Hematopoietic multipotent progenitor cell treated with erythropoietin and hydrocortisone succinate and interleukin-3 and kit ligand, for 6 days (in vitro differentiated cells): ENCODE measurements around the gene DYNC1H1.
"Not testable (repeated sequence)": the region's sequence is repeated elsewhere in the genome, so short reads cannot be mapped to it uniquely, and the experiment has no call there.

Source experiments
- DNase-seq: peaks from one replicate; pipeline ENCODE4 v3.0.0-alpha.2; 2015

Gene DYNC1H1

DNA sequence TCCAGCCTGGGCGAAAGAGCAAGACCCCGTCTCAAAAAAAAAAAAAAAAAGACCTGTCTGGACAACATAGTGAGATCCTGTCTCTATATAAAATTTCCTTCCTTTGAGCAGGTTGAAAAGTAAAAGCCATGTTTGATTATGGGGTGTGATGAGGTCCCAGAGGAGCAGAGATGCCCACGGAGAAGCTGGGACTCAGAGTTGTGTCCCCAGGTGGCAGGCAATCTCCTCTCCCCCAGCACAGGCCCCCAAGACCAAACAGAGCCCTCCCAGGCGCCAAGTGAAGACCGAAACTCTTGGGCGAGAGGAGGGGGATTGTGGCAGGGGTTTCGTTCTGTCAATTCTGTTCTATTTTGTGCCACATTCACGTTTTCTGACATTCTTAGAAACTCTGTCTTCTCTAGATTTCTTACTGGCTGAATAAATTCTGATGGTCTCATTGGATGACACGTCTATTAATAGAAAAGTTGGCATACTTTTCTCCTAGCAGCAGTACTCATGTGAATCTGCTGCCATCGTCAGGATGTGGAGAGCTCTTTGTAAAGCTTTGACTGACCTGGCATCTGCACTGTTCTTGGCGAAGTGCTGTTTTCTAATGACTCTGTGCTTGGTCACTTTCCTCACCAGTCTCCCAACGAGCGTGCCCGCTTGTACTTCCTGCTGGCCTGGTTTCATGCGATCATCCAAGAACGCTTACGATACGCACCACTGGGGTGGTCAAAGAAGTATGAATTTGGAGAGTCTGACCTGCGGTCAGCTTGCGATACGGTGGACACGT is 79.1 kb downstream of the DYNC1H1 start:
- no peak for DNase-seq

DNA sequence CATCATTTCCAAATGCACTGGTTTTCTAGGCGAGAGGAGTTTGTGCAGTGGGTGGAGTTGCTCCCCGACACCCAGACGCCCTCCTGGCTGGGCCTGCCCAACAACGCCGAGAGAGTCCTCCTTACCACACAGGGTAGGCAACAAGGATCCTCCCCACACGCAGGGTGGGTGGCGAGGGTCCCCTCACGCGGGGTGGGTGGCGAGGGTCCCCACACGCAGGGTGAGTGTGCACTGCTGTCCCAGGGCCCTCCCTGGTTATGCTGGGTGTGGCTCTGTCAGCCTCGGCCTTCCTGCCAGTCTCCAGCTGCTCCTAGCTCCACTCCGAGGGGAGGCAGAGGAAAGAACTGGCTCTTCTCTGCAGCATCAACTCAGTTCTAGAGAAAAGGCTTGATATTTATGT is 80.2 kb downstream of the DYNC1H1 start:
- DNase-seq = no peak

DNA sequence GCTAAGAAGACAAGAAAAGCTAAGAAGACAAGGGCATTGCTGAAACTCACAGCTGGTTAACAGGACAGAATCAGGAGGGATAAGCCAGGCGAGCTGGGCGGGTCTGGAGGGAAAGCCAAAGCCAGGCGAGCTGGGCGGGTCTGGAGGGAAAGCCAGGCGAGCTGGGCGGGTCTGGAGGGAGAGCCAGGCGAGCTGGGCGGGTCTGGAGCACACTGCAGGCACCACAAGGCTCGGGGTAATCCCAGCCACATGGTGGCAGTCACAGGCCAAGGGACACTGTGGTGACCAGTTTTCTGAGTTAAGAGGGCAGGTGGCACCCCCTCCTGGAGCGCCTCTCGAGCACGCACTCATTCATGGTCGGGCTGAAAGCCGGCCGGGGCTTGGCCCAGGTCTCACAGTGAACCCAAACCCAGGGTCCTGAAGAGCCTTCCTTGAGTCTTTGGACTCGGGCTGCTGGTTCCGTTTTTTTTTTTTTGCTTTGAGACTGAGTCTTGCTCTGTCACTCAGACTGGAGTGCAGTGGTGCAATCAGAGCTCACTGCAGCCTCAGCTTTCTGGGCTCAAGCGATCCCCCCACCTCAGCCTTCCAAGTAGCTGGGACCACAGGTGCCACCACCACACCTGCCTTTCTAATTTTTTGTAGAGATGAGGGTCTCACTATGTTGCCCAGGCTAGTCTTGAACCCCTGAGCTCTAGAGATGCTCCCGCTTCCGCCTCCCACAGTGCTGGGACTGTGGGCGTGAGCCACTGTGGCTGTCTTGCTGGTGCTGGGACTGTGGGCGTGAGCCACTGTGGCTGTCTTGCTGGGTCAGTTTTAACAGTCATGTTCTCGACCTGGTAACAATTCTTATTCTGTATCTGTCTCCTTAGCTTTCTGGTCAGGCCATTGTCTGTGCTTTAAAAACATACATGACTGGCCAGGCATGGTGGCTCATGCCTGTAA is 82.2 kb downstream of the DYNC1H1 start:
- peak; percentile 87 for DNase-seq

DNA sequence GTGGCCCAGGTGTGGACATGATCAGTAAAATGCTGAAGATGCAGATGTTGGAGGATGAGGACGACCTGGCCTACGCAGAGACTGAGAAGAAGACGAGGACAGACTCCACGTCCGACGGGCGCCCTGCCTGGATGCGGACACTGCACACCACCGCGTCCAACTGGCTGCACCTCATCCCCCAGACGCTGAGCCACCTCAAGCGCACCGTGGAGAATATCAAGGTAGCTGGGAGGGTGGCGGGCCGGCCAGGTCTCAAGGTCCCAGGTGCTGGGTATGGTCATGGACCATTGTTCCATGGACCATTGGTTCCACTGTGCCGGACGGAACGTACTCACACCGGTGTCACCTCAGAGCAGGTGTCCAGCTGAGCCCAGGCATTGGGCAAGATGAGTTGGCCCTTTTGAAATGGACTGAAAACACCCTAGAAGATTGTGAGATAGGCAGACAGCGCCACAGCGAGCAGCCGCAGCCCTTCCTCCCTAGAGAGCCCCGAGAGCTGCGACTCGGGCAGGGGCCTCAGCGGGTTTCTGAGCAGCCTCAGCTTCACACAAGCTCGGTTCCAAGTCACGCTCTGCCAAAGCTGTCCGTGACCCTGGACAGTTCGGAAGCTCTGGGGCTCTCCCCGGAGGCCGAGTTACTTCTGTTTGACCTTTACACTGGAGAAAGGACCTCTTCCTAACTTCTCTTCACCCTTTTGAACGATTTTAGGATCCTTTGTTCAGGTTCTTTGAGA is 83.6 kb downstream of the DYNC1H1 start:
- no peak for DNase-seq

DNA sequence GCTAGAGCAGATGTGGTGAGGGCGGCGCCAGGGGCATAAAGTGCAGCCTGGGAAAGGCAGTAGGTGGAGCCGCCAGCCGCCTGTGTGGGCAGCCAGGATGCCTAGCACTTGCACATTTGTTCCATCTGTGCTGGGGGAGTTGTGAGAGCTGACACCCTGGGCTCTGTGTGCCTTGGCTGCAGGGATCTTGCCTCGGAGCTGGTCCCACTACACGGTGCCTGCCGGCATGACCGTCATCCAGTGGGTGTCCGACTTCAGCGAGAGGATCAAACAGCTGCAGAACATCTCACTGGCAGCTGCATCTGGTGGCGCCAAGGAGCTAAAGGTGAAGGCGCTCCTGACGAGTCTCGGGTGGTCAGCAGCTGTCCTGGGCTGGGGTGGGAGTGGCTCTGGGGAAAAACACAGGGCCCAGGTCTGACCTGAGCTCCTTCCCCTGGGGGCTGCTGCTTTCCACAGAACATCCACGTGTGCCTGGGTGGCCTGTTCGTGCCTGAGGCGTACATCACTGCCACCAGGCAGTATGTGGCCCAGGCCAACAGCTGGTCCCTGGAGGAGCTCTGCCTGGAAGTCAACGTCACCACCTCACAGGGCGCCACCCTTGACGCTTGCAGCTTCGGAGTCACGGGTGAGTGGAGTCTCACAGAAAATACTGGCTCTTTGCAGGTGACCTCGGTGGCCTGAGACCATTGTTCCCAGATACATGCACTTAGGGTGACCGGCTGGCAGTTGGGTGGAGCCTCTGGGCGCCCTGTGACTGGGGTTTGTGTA is 85.1 kb downstream of the DYNC1H1 start:
- DNase-seq = no peak

DNA sequence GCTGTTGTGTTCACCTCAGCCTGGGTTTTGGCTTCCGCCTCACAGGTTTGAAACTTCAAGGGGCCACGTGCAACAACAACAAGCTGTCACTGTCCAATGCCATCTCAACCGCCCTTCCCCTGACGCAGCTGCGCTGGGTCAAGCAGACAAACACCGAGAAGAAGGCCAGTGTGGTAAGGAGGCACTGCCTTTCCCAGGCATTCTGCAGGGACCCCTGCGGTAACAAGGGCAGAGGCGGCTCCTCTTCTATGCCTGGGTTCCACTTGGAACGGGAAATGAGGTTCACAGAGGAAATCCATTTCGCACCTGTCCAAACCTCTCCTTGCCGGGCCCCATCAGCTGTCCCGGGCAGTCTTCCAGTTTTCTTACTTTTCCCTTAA is 85.6 kb downstream of the DYNC1H1 start:
- no peak for DNase-seq

DNA sequence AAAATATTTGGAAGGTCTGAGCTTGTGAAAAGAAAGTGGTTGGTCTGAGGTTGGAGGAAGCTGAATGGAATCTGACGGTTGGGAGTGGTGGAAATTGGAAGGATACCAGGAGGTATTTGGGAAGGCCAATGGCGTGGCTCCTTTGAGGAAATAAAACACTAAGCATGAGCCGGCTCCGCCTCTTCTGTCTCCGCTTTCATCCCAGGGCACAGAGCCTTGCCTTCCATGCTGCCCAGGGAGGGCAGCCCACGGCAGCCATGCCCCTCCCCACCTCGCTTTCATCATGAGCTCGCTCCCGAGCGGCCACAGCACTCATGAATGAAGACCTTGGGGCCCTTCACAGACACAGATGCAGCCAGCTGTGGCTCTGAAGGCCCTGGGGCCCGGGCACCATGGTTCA is 86.3 kb downstream of the DYNC1H1 start:
- DNase-seq = no peak

DNA sequence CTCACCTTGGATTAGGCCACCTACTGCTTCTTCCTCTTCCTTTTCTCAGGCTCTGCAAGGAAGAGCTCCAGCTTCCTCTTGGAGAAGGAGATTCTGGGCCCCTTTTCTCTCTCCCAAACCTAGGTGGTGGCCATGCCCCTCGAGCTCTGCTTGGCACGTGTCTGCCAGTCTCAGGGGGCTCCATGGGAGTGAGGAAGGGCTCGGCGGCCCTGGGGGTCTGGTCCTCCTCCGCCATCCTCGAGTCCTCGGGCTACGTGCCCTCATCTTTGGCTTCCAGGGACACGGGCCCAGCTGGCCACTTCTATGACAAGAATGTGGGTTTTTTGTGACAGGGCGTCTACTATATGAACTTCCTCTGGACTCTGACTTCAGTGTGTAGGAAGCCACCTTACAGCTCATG is 88.1 kb downstream of the DYNC1H1 start:
- no peak for DNase-seq

DNA sequence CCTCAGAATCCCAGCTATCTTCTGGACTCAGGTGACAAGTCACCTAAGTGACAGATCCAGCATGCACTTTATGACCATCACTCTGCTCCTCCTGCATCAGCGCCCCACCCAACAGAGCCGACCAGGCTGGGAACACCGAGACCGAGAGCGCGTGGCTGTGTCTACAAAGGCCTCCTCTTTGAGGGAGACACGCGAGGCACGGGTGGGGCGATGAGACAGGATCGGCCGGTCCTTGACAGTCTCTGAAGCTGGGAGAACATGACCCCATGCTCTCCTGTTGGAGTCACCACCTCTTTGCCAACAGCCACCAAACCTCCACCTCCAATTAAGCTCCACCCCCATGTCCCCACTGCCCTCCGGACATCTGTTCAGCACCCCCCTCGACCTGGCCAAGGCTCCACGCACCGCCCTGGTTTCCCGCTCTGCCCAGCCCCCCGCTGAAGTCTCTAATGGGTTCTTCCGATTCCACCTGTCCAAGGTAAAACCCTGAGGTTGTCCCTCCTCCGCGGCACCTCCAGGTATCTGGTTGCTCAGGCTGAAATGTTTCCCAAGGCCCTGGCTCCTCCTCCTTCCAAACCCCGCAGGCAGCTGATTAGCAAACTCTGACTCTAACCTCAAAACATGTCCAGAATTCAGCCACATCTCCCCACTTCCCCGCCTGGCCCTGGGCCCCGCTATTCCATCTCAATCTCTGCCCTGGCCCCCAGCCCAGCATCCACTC is 91.0 kb downstream of the DYNC1H1 start:
- DNase-seq = no peak

DNA sequence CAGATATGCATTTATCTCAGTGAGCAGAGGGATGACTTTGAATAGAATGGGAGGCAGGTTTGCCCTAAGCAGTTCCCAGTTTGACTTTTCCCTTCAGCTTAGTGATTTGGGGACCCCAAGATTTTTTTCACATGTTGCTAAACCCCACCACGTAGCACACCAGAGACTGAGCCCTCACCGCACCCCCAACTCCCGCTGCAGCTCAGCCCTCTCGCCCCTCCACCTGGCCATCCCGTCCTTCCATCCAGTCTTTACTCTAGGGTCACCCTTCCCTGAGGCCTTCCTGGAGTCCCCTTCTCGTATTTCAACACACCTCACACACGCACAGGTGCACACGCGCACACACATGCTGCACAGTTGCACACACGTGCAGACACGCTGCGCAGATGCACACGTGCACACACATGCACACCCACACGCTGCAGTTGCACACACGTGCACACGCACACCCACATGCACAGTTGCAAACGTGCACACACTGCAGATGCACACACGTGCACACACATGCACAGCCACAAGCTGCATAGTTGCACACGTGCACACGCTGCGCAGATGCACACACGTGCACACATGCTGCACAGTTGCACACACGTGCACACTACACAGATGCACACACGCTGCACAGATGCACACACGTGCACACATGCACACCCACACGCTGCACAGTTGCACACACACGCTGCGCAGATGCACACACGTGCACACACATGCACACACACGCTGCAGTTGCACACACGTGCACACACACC is 92.5 kb downstream of the DYNC1H1 start:
- no peak for DNase-seq

DNA sequence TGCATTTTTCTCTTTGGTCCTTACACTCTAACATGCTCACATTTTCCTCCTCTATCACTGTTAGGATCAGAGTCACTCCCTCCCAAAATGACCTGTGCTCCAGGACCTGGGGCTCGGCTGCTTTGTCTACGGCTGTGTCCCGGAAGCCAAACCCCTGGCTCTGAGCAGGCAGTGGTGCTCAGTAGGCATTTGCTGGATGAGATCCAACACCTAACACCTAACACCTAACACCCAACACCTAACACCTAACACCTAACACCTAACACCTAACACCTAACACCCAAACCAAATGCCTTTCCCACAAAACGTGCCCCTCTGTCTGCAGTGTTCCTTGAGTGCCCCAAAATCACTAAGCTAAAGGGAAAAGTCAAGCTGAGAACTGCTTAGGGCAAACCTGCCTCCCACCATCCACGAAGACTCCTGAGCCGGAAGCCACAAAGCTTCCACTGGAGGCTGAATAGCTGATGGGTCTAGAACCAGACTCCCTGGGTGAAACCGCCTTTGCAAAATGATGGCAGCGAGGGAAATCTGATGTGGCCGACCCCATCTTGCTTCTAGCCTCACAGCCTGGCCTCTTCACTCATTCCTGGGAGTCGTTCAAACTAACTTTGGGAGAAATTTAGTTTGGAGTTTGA is 93.2 kb downstream of the DYNC1H1 start:
- no peak for DNase-seq

DNA sequence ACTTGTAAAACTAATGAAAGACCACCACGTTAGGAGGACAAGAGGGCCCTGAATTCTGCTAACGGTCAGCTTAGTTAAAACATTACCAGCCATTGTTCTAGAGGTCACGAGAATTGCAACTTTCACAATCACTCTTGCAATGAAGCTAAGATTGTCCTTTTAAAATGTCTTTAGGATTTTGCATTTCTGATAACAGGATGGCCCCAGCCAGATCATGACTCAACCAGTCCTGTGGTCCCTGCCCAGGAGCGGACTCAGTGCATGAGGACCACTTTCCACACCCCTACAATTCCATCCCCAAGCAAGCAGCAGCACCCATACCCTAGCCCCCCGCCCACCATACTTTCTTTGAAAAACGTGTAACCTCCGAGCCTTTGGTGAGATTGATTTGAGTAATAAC is 93.8 kb downstream of the DYNC1H1 start:
- no peak for DNase-seq

DNA sequence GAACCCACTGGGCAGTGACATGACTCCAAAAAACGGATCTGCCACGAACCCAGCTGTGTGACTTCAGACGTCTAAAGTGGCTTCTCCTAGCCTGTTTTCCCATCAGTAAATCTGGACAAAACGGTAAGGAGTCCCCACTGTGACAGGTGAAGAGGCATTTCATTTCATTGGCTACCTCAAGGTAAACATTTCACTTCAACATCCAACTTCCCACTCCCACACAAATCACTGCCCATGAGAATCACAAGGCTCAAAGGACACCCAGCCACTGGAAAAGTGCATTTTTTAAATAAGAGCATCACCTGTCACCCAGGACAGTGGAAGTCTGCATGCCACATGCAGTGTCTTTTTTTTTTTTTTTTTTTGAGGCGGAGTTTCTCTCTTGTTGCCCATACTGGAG is 94.6 kb downstream of the DYNC1H1 start:
- DNase-seq = no peak

DNA sequence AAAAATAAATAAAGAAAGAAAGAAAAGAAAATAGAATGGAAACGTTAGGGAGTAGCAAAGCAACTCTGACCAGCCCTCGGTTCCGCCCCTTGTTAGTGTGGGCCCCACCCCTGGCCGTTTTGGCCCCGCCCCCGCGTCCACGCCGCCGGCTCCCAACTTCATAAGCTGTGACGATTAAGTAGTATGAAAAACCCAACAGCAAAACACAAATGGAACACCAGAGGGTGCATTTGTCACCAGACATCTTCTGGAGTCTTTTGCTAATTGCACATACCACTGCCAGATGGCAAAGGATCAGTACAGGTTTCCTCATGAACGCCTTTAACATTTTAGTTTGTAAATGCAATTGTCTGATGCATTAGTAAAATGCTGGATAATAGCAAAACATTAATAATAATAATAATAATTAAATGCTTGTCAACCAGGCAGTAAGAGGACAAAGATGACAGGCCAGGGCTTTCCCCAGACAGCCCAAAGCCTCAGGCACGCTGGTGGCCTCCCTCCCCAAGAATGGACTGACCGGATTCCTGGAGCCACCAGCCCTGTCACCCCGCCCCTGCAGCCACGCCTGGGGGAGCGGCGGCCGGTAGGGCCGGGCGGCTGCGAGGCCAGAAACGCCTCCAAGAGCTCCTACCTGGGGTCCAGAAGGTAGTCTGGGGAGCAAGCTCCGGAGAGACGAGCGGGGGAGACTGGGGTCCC is 98.9 kb downstream of the DYNC1H1 start:
- peak; percentile 95 for DNase-seq

DNA sequence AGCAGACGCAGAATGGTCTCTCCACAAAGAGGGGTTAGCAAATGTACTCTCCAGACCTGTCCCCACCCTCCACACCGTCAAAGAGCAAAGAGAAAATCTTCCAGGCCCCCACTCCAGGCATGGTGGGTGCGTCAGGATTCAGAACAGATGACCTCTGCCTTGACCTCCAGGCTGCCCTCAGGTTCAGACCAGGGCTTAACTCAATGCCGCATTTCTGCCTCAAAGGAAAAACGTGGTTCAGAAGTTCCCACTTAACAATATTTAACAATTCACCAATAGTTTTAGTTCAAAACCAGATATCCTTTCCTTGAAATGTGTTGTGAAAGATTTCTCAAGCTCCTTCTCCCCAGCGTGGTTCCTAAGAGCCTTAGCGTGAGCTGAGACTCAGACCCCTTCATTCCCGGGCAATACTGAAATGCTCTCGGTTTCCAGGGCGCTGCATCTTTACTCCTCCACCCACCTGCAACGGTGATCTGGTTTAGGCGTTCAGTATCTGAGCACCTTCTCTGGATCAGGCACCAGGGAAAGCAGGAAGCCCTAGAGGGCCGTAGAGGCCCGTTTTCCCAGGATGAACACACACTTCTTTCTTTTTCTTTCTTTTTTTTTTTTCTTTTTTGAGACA is 99.5 kb downstream of the DYNC1H1 start:
- DNase-seq = no peak

DNA sequence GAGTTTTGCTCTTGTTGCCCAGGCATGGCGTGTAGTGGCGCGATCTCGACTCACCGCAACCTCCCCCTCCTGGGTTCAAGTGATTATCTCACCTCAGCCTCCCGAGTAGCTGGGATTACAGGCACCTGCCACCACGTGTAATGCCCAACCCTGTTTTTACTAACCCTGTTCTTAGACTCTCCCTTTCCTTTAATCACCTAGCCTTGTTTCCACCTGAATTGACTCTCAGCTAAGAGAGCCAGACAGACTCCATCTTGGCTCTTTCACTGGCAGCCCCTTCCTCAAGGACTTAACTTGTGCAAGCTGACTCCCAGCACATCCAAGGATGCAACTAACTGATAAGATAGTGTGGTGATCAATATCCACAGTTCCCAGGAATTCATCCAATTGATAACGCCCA is 100.2 kb downstream of the DYNC1H1 start:
- DNase-seq = not testable (repeated sequence)

DNA sequence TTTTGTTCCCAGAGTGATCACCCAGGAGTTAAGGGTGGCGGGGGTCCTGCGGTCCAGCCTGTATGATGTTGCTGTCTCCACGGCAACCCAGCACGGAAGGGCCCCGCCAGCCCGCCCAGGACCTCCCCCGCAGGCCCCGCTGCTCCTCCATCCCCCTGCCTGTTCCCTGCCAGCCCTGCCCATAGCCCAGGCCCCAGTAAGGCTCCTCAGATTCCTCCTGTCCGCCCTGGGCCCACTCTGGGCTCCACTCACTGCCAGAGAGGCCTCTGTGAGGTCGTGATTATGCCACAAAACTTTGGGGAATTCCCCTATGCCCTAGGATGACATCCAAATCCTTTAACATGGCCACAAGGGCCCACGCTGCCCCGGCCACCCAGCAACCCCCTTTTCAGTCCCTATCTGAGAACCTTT is 101.7 kb downstream of the DYNC1H1 start:
- DNase-seq = no peak

DNA sequence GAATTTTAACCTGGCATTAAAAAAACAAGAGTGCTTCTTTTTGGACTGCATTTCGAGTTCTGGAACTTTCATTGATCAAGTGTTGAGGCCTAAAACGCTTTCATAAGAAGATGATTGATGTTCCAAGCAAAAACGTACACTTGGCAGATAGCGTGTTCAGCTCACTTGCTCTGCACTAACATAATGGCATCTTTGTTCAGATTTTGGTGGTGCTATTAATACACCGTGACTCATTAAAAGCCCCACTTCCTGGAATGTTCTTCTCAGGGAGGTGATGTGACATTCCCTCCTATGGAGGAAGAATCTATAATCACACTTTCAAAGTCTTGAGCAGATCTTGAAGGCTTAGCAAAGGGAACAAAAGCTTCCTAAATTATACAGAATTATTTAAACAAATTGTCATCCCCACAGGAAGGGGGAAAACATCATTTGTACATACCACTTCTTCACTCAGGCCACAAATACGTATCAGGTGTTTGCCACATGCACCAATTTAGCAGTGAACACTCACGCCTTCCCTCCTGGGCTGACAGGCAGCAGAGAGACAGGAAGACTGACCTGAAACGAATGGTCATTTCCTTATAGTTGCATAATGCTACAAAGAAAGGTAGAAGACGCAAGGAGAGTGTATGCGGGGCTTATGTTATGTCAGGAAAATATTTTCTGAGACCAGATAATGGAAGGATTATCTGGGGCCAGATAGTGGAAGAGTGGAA is 107.1 kb downstream of the DYNC1H1 start:
- DNase-seq = no peak

DNA sequence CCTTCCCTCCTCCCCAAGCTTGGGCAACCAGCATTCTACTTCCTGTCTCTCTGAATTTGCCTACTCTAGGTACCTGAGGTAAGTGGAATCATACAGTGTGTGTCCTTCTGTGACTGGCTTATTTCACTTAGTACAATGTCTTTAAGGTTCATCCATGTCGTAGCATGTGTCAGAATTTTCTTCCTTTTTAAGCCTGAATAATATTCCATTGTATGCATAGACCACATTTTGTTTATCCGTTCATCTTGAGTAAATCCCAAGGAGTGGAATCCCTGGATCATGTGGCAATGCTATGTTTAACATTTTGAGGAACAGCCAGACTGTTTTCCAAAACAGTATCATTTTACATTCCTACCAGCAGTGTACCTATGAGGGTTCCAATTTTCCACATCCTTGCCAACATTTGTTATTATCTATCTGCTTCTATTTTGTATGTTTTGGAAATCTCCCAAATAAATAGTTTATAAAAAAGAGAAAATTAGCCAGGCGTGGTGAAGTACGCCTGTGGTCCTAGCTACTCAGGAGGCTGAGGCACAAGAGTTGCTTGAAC is 110.1 kb downstream of the DYNC1H1 start:
- DNase-seq = no peak
